Loucy (cell line): ENCODE data around the gene MACROD2.

ENCODE experiments used
- CTCF ChIP-seq: fragments of 200-600 bp; sonication (generic); conservative IDR thresholded peaks from 2 replicates; pipeline ENCODE4 v1.5.1; 2014; ENCODE audit warnings: mild to moderate bottlenecking, antibody characterized with exemption, low read length
- EZH2phosphoT487 ChIP-seq: fragments of 200-600 bp; IDR thresholded peaks from 2 replicates; pipeline ENCODE4 v1.6.1; 2018; ENCODE audit warnings: antibody characterized with exemption, mild to moderate bottlenecking, moderate library complexity, borderline replicate concordance

DNA sequence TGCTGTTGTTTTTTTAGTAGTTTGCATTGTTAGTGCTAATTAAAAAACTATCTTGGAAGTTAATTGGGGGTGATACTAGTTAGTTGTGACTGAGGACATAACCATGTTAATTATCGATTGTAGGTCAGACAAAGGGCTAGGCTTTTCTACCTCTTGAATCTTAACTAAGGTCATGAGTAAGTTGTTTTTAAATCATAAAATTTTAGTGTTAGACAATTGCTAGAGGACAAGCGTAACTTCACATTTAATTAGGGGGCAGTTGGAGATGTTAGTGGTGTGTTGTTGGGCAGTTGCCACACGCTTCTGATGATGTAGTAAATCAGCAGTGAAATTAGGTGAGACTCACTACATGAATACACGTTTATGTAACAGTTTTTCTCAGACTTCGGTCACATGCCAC is 961.2 kb downstream of the MACROD2 start:
- TF ChIP-seq CTCF = no peak
- no peak for TF ChIP-seq EZH2phosphoT487
